Measurements from ENCODE around the gene MGAT3.

MGAT3 gene

DNA sequence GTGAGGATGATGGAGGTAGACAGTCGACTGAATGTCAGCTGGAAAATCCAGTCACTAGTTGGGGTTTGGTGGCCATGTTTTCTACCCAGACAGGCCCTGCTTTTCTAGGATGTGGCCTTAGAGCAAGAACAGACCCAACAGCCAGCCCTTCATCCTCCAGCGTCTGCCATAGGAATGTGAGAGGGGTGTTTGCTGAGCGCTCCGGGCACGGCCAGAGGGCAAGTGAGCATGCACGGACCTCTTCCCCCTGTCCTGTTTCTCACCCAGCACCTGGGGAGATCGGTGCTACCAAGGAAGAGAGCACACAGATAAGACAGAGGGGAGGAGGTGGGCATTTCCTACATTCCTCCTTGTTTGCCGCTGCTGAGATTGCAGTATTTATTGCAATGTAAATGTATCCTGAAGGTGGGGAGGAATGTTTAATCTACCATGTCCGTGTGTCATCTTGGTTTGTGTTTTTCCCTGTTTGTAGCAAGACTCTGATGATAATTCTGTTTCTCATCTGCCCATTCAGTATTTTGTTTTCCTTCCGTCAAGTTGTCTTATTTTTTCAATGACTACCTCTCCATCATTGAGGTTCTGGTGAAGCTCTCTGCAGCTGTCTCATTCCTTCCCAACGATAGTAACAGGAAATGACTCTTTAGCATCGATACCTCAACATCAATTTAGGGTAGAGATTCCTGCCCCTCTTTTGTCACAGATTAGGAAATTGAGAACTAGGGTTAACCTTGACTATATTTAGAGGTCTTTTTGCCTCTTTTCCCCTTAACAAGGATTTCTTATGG, 58.6 kb downstream of the MGAT3 start:
- CTCF ChIA-PET: interaction anchor here (0.8 to 12.6 kb wide), 21 partner anchors 9 to 355 kb away, joined by 3 to 166 read pairs (median 4); partner anchors contain the start of genes MIEF1, RPS19BP1 and TAB1
- DNase-seq (ENCODE audit: extremely low spot score): no peak
- TF ChIP-seq, protein P1, sequence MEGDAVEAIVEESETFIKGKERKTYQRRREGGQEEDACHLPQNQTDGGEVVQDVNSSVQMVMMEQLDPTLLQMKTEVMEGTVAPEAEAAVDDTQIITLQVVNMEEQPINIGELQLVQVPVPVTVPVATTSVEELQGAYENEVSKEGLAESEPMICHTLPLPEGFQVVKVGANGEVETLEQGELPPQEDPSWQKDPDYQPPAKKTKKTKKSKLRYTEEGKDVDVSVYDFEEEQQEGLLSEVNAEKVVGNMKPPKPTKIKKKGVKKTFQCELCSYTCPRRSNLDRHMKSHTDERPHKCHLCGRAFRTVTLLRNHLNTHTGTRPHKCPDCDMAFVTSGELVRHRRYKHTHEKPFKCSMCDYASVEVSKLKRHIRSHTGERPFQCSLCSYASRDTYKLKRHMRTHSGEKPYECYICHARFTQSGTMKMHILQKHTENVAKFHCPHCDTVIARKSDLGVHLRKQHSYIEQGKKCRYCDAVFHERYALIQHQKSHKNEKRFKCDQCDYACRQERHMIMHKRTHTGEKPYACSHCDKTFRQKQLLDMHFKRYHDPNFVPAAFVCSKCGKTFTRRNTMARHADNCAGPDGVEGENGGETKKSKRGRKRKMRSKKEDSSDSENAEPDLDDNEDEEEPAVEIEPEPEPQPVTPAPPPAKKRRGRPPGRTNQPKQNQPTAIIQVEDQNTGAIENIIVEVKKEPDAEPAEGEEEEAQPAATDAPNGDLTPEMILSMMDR (IDR thresholded peaks at IDR 0.05; ENCODE audit: control extremely low read depth, extremely low read depth, low read depth, missing control alignments): no peak
- POLR2A ChIA-PET: no interaction called here

DNA sequence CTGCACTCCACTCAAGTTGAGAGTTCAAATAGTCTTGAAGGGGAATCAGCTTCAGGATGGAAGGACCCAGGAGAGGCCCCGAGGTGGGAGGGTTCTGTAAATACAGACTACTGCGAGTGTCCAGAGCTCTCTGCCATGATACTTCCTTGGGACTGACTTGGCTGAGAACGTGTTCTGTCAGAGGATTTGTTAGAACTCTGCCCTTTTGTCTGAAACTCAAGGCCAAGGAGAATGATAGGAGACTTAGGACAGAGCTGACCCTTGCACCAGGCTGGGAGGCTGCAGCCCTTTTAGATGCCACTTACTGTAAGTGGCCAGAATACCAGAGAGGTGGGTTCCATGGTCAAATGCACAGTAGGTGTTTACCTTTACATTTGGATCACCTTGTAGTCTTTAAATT, 60.7 kb downstream of the MGAT3 start:
- CTCF ChIA-PET: interaction anchor here (1.4 to 12.6 kb wide), 8 partner anchors 11 to 519 kb away, joined by 3 to 166 read pairs (median 6); partner anchors contain the start of gene MIEF1
- POLR2A ChIA-PET: no interaction called here
- no peak for DNase-seq (ENCODE audit: extremely low spot score)
- TF ChIP-seq, protein P1 (IDR thresholded peaks at IDR 0.05; ENCODE audit: control extremely low read depth, extremely low read depth, low read depth, missing control alignments): no peak

GRCh38 chr22:39518144-39518786, 61.5 kb downstream of the MGAT3 start:
- TF ChIP-seq, protein P1 (IDR thresholded peaks at IDR 0.05; ENCODE audit: control extremely low read depth, extremely low read depth, low read depth, missing control alignments): no peak
- ChIA-PET CTCF (interaction anchor here (0.8 to 12.6 kb wide), 6 partner anchors 11 to 200 kb away, joined by 4 to 166 read pairs (median 29); partner anchors contain the start of gene MIEF1), POLR2A (no interaction called here)
- no peak for DNase-seq (ENCODE audit: extremely low spot score)

DNA sequence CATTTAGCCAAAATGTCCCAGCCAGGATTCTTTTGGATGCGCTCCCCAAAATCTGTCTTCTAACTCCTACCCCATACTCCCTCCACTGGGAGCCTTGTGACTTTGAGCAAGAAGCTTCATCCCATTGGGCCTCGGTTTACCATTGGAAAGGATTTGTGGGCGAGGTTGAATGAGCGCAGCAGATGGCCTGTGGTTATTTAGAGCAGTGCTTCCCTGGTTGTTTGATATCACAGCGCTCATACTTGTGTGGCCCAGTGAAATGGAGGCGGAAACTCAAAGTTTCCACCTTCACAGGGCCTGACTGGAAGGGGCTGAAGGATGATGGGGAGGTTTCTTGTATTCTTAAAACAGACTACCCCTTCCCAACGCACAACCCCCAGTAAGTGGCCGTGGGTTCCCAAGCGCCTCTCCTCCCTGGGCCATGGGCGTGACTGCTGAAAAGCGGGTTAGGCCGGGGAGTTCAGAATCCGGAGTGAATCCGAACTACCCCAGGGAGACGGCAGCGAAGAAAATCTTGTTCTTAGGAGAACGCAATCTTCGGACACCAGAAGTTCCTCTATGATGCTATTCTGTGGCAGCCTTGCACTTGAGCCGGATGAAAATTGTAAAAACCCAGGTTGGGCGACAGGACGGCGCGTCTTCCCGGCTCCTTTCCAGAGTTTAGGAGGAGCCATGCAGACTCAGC, 62.3 kb downstream of the MGAT3 start:
- ChIA-PET POLR2A (interaction anchor here (0.7 to 2.2 kb wide), 16 partner anchors 7 to 525 kb away, joined by 3 to 25 read pairs (median 5); partner anchors contain the start of genes MIEF1, RPL3 and RPS19BP1), CTCF (interaction anchor here (1.0 to 12.6 kb wide), 6 partner anchors 9 to 201 kb away, joined by 4 to 166 read pairs (median 16); no protein-coding TSS in a partner anchor)
- TF ChIP-seq, protein P1 (IDR thresholded peaks at IDR 0.05; ENCODE audit: control extremely low read depth, extremely low read depth, low read depth, missing control alignments): no peak
- DNase-seq (ENCODE audit: extremely low spot score): no peak

DNA sequence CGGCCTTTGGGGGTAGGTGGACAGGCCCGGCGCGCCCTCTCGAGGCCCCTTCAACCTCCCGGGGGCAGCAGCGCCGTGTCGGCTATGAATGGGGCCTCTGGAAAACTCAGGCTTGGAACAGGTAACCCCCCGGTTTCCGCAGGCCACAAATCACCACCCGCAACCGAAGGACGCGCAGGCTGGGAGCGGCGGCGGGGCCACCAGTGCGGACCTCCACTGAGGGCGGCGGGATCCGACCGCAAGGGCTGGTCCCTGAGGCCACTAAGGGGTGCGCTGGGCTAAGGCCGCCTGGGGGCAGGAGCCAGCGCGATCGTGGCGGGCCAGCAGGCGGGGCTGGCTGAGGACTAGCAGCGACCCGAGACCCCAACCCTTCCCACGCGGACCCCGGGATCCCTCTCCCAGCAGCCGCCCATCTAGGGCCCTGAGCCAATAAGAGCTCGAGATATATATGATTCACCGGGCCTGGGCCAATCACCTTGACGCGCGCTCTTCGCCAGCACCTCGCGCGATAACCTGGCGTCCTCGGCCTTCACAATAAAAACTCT, 62.9 kb downstream of the MGAT3 start:
- POLR2A ChIA-PET: interaction anchor here (0.6 to 2.2 kb wide), 21 partner anchors 8 to 1845 kb away, joined by 3 to 25 read pairs (median 5); partner anchors contain the start of genes CBX7, MIEF1, RPL3 and RPS19BP1
- peak; percentile 97 for DNase-seq (ENCODE audit: extremely low spot score)
- TF ChIP-seq, protein P1 (IDR thresholded peaks at IDR 0.05; ENCODE audit: control extremely low read depth, extremely low read depth, low read depth, missing control alignments): peak; percentile 50
- CTCF ChIA-PET: interaction anchor here (0.6 to 2.2 kb wide), 10 partner anchors 9 to 519 kb away, joined by 3 to 24 read pairs (median 4); partner anchors contain the start of gene MIEF1
